Activated CD4-positive, alpha-beta T cell treated with anti-CD3 and anti-CD28 coated beads, Interleukin-2, Interleukin-4, amounts not matched to agents 100 ng/mL and 50 ng/mL, durations not matched to agents 16 hours and 8 hours (primary cell): ENCODE data around the gene ALDH1L1.
A peak's percentile ranks its signal among the peaks of the same experiment; 100 is the strongest.

Source experiments
- DNase-seq: peaks from one replicate; pipeline ENCODE4 v3.0.0-alpha.2; 2020; ENCODE audit warnings: low spot score

ALDH1L1 gene

DNA sequence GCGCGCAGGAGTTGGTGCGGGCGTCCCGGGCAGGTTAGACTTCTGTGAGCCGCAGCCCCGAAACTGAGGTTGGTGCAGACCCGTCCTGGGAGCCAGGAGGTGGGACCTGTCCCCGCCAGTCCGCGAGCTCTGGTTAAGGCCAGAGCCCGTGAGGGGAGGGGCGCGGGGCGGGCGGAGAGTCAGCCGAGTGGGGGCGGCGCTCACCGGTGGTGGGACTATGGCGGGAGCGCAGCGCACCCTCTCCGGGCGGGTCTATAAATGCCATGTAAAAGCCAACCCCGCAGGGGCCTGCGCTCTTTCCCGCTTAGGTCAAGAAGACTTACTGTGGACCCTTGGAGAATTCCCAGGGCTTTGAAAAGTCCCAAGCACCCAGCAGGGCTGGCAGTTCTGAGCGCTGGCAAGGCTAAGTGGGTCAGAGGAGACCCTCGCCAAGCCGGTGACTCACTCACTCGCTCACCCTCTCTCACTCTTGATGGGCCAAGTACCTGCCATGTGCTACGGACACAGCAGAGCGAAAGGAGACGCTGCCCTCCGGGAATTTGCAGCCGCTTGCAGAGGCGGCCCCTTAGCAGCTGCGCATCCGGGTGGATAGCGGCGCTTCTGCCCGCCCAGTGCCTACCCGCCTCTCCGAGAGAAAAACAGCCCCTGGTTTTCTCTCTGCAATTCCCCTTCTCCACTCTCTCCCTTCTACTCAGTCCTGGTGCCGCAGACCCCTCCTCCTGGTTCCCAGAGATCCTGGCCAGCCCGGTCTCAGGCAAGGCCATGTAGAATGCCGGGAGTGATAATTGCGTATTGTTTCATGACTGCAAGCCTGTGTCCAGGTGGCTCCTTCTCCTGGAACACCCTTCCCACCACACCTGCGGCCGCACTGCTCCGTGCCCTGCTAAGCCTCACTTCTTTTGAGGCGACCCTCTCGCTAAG is at the start of gene ALDH1L1:
Gene ALDH1L1, minus strand, starts transcription at position 110 of the 921 bp plus-strand sequence. CDS start 19,607 bp downstream, outside the sequence.
- no peak for DNase-seq

DNA sequence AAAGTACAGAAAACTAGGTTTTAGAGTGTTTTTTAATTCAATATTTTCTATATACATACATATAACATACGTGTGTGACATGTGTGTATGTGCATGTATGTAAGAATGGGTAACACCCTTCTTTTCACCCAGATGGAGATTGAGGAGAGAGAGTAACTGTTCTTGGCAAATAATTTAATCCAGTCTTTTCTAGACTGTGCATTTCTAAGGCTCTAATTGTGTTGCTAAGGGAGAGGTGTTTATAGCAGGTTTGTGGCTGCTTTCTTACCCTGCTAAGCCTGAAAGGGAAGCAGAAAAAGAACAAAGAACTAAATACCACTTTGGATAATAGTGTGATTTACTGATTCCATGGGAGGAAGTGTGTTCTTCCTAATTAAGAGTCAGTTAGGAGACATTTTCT is 46.0 kb upstream of the ALDH1L1 start:
- DNase-seq: no peak

DNA sequence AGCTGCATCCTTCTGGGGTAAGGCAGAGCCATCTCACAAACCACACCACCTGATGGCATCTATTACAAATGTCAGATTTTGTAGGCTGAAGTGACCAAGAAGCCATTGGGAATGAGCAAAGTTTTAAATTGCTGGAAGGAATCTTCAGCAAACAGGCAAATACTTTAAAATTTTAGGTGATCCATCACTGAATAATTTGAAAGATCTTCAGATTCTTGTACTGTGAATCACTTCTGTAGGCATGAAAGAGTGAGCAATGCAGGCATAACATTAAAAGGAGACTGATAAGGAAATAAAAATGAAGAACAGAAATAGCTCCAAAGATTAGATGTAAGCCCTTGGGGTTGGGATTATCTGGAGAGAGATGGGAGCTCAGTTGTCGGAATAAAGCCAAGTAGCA is 36.0 kb upstream of the ALDH1L1 start:
- no peak for DNase-seq

DNA sequence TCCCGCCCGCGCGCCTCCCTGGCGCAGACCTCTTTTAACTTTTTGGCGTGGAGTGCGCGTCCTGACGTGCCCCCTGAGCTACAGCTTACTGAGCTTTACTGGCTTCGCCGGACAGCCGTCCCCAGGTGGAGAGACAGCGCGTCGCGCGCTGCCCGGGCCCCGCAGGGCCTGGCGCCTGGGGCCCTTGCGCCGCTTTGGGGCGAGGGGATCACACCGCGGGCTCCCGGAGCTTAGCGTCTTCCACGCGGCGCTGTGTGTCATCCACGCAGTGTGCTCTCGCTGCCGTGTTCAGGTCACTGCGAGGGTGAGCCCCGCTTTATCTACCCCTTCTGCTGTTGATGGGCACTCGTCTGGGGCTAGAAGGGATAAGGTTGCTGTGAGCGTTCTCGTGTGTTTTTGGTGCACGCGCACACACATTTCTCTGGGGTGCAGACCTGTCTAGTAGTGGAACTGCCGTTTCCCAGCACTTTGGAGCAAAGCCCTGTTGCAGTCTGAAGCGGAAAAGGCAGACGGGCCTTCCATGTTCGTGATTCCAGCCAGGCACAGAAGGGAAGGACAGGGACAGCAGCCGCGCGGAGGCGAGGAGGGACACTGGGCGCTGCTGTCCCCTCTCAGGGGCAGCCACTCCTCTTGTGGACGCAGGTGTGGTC is 33.1 kb upstream of the ALDH1L1 start:
- DNase-seq: no peak

DNA sequence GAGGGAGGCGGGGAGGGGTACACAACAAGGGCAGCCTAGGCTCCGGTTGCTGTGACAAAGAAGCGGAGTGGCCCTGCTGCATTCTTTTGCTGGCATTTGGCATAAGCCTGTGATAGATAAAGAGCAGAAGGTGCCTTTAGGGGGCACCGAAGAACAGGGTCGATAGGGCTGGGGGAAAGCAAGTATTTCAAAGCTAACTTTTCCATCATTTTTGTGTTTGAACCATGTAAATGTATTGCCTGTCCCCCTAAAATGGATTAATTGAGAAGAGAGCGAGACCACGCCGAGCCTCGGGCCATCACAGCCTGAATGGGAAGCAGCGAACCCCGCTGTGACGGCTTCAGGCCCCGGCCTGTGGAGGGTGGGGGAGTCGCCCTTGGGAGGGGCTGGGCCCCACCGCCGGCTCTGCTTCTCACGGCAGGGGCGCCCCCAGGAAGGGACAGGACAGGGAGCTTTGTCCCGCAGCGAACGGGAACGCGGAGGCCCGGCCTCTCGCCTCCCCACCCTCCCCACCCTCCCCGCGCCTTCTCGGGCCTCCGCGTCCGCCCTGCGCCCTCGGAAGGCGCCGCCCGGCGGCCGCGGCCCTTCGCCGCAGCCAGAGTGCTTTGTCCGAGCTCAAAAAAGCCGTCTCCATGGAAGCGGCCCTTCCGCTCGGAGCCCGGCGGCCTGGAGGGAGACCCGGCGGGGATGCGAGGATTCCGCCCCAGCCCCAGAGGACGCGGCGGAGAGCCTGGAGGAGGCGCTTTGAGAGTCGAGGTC is 32.4 kb upstream of the ALDH1L1 start:
- DNase-seq: no peak

DNA sequence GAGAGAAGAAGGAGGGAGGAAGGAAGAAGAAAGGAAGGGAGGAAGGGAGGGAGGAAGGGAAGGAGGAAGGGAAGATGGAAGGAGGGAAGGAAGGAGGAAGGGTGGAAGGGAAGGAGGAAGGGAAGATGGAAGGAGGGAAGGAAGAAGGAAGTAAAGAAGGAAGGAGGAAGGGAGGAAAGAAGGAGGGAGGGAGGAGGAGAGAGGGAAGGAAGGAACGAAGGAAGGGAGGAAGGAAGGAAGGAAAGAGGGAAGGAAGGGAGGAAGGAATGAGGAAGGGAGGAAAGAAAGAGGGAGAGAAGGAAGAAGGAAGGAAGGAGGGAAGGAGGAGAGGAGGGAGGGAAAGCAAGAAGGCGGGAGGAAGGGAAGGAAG is 31.8 kb upstream of the ALDH1L1 start:
- DNase-seq: no peak

DNA sequence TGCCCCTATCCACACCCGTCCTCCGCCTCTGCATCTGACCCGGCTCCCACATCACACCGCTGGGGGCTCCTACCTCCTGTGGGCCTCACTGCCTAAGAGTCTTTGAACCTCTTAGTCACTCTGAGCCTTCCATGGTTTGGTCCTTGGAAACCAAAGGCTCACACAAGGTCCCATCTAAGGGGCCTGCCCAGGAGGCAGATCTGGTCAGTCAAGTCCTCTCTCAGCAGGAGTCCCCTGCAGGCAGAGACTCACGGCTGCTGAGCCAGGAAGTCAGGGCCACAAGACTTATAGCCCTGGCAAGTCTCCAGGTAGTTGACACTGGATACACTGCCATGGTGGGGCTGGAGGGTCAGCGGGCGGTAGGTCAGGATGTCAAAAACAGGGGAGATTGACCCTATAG is 31.2 kb upstream of the ALDH1L1 start:
- DNase-seq: no peak

DNA sequence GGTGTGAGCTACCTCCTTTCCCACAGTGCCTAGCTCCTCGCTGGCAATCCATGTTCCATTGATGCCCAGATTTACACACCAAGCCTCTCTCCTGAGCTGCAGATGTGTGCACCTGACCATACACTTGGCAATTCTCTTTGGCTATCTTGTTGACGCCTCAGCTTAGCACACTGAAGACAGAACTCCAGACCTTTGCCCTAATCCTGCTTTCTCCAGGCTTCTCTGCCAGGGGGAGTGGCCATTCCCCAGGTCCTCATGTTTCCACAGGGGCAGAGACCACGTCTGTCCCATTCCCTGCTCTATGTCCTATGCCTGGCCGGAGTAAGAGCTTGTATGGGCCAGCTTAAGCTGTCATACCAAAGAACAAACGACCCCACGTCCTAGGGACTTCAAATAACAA is 30.2 kb upstream of the ALDH1L1 start:
- DNase-seq: no peak

DNA sequence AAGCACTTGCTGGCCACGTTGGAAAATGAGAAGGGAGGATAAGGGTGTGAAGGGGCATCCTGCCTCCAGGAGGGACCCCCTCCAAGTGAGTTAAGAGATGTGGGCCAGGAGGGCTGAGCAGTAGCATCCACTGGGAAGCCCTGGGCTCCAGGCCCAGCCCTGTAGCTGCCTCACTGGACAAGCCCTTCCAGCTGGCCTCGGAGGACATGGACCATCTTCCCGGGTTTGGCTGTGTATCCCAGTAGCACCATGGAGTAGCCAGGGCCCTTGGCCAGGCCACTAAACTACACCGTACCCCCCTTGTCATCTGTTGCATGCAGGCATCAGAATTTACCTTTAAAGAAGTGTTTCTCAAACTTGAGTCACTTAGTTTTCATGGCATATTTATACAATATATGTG is 29.4 kb upstream of the ALDH1L1 start:
- no peak for DNase-seq

DNA sequence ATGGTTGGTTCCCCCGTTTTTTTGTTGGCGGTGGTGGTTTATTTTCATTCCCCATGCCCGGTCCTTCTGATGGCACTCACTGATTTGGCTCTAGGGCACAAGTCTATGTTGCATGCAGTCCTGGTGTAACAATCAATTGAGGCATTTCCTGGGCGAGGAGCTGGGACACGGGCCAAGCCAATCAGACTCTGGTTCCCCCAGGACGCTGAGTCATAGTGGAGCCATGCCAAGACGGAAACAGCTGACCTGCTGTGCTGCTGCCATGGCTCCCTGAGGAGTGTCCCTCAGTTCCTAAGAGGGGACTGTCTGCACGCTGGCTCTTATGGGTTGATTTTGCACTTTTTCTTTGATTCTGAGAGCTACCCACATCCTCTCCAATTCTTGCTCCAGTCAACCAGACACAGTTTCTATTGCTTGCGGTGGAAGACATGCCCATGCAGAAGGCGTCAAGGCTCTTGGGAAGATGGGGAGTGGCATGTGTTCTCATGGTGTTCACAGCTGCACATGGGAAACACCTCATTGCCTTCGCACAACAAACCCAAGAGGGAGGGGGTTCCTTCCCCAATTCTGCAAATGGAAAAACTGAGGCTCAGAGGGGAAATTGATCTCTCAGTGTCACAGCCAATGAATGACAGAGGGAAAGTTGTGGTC is 28.3 kb upstream of the ALDH1L1 start:
- DNase-seq: no peak

DNA sequence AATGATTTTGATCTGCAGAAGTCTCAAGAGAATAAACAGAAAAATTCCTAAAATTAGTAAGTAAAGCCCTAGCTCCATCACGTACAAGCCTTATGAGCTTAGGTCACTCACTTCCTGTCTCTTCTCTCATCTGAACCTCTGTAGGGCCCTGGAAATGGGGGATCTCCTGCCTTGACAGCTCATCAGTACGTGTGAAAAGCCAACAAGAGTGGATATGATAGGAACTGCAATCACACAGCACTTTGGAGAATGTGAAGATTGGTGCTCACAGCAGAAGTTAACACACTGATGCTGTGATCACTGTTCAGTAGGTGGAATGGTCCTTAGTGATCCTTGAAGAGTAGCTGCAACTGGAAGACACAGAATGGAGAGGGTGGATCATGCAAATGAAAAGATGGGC is 27.8 kb upstream of the ALDH1L1 start:
- DNase-seq: no peak

DNA sequence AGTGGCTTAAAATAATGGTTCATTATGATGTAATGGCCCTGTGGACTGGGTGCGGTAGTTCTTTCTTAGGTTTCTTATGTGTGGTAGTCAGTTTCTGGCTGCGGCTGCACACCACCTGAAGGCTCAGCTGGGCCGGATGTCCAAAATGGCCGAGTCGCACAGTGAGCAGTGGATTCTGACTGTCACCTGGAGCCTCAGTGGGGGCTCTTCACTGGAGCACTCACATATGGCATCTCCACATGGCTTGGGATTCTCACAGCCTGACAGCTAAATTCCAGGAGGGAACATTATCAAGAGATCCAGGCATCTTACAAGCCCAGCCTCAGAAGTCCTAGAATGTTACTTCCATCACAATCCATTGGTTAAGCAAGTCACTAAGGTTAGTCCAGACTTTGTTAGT is 26.8 kb upstream of the ALDH1L1 start:
- DNase-seq: no peak

DNA sequence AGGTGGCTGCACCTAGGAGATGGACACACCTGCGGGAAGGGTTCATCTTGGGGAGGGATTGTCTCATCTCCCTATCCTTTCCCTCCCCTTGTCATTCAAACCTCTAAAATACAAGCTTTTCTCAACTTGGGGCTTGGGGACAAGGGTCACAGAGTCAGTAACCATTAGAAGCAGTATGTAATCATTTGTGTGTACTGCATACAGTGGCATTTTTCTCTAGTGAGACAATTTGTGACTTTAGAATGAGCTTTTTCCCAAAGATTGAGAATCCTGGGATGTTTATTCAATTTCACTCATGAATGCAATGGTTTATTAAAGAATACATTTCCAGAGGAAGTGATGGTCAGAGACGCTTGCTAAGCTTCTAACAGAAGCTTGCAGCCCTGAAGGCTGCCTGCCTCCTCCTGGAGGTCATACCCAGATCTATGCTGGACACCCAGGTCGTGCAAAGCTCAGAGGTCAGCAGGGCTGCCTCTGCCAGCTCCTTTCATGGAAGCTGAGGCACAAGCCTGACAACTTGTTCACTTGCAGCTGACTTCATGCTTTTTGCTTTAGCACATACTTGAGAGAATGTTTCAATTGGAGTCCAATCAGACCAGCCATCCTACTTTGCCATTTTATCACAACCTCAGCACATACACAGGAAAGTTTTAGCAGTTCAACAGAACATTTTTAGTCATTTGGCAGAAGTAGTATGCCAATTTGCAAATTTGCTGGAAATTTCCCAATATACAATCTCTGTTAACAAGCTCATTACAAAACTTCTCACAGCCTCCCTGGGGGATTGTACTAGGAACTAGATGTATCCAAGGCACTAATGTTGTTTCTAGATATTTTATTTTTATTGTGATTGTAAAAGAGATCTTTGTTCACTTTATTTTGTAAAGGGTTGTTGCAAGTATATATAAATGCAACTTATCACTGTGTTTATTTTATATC is 25.6 kb upstream of the ALDH1L1 start:
- DNase-seq: no peak

DNA sequence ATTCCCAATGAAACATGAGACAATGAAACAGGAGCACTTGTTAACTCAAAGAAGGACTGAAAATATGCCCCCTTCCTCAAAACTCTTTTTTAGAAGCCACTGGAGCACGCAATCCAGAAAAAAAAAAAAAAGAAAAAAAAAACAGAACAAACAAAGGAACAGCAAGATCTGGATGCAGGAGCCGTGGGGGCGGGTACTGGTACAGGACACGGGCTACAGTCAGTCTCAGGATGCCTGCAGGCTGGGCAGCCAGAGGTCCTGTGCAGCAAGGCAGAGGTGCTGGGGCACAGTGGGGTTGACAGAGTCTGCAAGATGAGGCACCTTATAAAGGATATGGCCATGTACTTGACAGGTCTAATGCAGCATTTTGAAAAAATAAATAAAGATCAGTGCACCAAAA is 22.3 kb upstream of the ALDH1L1 start:
- no peak for DNase-seq

DNA sequence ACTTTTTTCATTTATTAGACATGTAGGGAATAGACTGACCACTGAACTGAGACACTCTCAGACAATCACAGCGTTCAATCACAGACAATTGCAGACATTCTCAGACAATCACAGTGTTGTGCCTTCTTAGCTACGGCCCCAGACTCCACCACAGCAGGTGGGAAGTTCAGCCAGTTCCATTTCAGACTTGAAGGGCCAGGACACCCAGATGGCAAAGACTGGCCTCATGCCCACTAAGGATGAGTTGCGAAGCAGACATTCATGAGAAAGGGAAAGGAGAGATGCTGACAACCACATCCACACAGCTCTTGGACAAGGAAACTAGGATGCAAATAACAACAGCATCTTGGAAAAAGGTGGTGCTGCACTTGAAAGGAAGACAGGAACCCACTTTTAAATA is 21.9 kb upstream of the ALDH1L1 start:
- DNase-seq: no peak

DNA sequence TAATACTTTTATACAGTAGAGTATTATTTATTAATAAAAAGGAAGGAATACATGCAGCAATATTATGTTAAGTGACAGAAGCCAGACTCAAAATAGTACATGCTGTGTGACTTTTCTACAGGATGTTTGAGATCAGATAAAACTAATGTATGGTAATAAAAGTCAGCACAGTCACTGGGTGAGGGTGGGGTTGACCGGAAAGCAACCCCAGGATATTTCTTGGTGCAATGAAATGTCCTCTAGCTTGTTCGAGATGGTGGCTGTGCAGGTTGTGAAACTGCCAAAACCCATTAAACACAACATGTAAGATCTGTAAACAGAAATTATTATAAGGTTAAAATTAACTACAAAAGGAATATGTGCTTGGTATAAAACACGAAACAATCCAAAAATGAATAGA is 20.8 kb upstream of the ALDH1L1 start:
- no peak for DNase-seq

DNA sequence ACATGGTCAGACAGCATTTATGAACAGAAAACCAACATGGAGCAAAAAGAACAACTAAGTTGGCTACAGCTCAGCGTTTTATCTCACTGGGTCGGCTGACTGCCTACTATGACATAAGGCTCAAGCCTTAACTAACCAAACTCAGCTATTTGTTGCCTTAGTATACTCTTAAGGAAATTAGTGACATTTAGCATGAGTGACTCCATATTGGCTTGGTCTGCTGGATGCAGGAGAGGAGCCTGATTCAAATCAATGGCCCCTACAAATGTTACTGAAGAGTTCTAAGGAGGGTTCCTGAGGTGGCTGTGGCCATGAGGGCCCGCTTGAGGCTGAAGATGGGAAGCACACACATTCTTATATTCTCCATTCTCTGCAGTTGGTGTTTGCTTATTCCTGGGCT is 20.1 kb upstream of the ALDH1L1 start:
- no peak for DNase-seq

DNA sequence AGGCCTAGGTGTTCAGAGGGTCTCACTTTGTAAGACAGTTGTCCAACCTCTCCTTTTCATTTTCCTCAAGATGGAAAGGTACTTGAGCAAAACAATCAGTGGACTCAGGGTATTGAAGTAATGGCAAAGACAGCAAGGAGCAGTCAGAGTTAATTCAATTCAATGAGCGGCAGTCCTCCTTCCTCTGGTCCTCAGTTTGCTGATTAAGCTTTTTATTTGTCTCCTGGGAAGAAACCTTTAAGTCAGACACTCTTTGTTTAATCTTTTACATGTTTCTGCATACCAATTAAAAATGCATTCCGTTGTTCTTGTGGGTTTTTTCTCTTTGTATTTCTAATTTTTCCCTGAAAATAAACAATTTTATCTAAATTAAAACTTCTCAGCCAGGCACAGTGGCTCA is 18.9 kb upstream of the ALDH1L1 start:
- no peak for DNase-seq

DNA sequence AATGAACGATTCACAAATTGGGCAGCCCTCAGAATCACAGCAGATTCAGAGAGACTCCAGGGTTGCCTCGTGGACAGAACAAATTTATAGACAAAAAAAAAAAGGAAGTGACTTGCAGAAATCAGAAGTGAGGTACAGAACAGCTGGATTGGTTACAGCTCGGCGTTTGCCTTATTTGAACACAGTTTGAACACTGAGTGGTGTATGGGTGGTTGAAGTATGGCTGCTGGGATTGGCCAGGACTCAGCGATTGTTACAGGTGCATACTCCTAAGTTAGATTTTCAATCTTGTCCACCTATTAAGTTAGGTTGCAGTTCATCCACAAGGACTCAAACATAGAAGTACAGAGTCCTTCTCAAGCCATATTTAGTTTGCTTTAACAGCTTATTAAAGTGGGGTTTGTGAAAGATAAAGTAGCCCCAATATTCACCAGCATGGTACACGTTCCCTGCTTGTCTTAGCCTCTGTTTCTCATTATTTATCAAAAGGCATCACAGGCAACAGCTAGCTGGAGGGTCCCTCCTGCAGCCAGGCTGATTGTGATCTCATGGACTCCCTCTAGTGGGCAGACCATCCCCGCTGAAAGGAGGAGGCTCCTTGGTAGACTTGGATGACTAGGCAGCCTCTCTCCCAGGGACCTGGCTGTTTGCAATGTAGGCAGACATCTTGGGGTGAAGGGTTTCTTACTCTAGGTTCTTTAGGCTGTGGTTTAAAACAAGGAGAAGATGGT is 17.6 kb upstream of the ALDH1L1 start:
- DNase-seq: peak; percentile 43

DNA sequence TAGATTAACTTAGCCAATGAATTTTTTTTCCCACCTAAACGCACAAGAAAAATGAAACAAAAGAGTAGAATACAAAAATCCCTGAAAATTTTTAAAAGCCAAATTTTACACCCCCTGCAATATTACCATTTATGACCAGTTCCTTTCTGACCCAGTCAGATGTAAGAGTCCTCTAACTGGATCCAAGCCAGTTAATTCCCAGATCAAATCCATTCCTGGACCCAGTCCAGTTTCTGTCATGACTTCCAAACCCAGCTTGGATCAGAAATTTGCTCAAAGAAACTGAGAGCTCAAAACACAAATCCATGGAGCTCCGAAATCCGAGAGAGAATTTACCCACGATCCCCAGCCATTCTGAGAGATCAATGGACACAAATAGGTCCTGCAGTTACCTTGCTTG is 17.0 kb upstream of the ALDH1L1 start:
- DNase-seq: no peak
